Kidney capillary endothelial cell (primary cell): ENCODE measurements around the gene P3H4.

Experiments used
- DNase-seq: peaks from one replicate; pipeline ENCODE4 v3.0.0-alpha.2; 2018; ENCODE audit warnings: low spot score

The P3H4 gene

DNA sequence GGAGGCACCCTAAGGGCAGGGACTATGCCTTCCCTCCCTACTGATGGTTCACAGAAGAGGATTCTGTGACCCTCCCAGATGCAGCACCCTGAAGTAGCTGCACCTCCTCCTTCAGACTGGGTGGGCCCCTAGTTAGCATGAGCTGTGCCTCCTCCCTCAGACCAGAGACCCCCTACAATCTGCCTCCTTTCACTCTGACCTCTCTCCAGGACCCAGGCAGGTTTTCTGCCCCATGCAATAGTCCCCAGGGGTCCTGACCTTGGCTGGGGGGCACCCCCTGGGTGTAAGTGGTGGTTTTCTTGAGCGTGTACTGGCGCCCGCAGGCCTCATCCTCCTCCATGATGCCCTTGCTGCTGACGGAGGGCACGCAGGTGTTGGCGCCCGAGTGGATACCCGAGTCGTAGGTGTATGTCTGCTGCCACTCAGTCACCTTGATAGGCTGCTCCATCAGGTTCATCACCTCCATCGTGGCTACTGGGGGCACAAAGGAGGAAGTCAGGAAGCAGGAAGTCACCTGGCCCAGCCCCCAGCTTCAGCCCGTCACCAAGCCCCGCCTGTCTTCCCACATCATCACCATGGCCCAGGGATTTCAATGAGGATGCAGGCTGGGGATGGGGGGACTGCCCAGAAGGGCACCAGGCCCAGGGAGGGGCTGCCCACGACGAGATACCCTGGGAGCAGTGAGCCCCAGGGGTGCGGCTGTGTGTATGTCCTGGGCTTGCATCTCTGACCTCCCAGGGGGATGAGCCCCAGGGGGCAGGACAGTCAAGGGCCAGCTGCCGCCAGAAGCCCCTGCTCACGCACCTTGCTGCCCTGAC lies 40.2 kb downstream of the P3H4 start:
- no peak for DNase-seq

DNA sequence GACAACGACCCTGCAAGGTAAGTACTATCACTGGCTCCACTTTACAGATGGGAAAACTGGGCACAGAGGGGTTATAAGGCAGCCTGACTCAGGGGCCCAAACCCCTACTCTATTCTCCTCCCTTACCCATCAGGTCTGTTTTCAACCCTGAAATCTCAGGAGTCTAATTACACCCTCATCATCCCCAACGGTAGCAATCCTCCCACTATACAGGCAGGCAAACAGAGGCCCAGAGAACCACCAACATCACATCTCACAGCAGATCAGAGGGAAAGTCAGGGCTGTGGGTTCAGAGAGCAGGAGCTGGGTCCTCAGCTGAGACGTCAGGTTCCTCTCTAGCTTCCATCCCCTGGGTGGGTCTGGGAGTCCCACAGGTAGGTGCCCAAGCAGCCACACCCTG lies 41.8 kb downstream of the P3H4 start:
- no peak for DNase-seq

DNA sequence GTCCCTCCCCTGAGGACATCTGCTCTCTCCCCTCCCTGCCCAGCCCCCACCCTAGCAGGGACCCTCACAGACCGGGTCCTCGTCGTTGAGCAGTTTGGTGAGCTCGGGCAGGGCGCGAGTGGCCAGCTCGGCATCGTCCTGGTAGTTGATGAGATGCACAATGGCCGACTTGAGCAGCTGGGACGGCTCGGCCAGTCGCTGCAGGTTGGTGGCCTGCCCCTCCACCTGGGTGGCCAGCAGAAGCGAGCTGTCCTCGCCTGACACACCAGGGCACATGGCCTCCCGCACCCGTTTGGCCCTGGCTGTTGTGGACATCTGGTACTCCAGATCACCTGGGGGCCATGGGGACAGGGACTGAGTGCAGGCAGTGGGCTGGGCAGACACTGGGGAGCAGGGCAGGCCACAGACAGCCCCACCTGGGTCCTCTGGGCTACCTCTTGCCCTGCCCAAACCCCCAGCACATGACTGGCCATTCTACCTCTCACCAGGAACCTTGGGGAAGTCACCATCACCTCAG lies 42.3 kb downstream of the P3H4 start:
- DNase-seq, result no peak

- DNase-seq, result no peak
Measured at GRCh38 chr17:41768682-41769288, 43.0 kb downstream of the P3H4 start.

DNA sequence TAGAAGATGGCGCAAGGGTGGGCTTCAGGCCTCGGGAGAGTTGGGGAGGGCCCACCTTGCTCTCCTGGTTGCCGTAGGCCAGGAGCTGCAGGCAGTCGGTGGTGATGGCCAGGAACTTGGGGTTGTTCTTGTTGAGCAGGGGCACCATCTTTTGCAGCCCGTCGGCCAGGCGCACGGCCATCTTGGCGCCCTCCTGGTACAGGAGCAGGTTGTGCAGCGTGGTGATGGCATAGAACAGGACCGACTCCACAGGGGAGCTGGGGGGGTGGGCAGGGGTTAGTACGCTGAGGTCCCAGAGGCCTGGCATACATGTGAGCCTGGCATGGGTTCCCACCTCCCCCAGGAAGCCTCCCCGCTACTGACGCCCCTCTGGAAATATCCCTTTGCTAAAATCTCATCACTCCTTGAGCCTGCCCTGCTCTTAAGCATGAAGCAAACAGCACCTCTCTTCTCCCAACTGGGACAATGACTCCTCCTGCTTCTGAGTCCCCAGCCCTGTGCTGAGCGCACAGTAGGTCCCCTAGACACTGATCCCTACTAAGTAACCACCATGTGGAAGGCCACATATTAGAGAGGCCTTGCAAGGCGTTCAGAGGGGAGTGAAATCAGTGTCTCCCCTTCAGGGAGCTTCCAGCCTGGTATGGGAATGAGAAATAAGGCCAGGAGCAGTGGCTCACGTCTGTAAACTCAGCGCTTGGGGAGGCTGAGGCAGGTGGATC lies 44.3 kb downstream of the P3H4 start:
- DNase-seq, result no peak

- no peak for DNase-seq
Measured at GRCh38 chr17:41766135-41766534, 45.6 kb downstream of the P3H4 start.

- DNase-seq, result no peak
Measured at GRCh38 chr17:41763327-41763726, 48.4 kb downstream of the P3H4 start.

GRCh38 chr17:41762841-41763240 lies 48.9 kb downstream of the P3H4 start:
- no peak for DNase-seq

DNA sequence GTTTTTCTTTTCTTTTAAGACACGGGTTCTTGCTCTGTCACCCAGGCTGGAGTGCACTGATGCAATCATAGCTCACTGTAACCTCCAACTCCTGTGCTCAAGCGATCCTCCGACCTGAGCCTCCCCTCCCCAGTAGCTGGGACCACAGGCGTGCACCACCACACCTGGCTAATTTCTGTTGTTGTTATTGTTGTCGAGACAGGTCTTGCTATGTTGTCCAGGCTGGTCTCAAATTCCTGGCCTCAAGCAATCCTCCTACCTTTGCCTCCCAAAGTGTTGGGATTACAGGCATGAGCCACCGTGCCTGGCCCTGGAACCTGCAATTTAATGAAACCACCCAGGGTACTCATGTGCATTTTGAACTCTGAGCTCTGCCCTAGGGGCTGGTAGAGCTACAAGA lies 49.4 kb downstream of the P3H4 start:
- no peak for DNase-seq

GRCh38 chr17:41760878-41761277 lies 50.9 kb downstream of the P3H4 start:
- no peak for DNase-seq

GRCh38 chr17:41758601-41759000 lies 53.1 kb downstream of the P3H4 start:
- DNase-seq, result no peak

DNA sequence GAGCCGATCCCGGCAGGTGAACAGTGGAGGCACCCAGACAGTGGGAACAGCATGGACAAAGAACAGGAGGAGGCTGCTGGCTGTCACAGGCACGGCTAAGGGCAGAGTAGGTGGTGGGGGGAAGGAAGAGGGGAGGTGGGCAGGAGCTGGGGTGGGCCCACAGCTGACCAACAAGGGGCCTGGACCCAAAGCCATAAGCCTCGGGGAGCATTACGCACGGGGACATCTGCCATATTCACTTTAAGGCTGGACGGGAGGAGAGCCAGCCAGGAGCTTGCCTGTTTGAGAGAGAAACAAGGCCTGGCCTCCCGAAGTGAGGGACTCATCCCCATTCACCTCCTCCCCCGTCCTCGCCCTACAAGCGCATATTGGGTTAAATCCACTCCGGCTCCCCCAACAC lies 57.7 kb downstream of the P3H4 start:
- DNase-seq, result no peak
